Cardiac fibroblast (primary cell): ENCODE data around the gene TECPR2.

Source experiments
- DNase-seq, 2 donors: peaks; one replicate each; pipeline versions ENCODE4 v3.0.0 to v3.0.0-alpha.2; 2010; ENCODE audit warnings: low read depth in 2 of 2
- H3K4me3 ChIP-seq, 2 donors: replicated peaks in 1 of 2; 1 replicate in 1 of 2; 2 replicates in 1 of 2; pipeline ENCODE4 v1.5.1; 2011; ENCODE audit warnings: low read depth in 2 of 2, low read length in 2 of 2, mild to moderate bottlenecking in 2 of 2, moderate library complexity in 1 of 2
- CTCF ChIP-seq: IDR thresholded peaks from one replicate; pipeline ENCODE4 v1.5.1; 2011; ENCODE audit warnings: low read depth, mild to moderate bottlenecking, low read length, inconsistent platforms

Gene TECPR2

GRCh38 chr14:102374264-102374663 is 11.5 kb downstream of the TECPR2 start:
- no peak for TF ChIP-seq CTCF
- DNase-seq = no peak
- no peak overlapping the region for H3K4me3 ChIP-seq

- DNase-seq = no peak
- no peak for TF ChIP-seq CTCF
- H3K4me3 ChIP-seq = no peak overlapping the region
Observed at GRCh38 chr14:102375119-102375518, 12.4 kb downstream of the TECPR2 start.

- TF ChIP-seq CTCF = no peak
- DNase-seq = no peak
Observed at GRCh38 chr14:102377696-102378095, 15.0 kb downstream of the TECPR2 start.

GRCh38 chr14:102378830-102379229 is 16.1 kb downstream of the TECPR2 start:
- DNase-seq = no peak
- no peak for TF ChIP-seq CTCF
- no peak overlapping the region for H3K4me3 ChIP-seq

More at GRCh38 chr14:102377696-102378095, 15.0 kb downstream of the TECPR2 start:
- no peak overlapping the region for H3K4me3 ChIP-seq

- TF ChIP-seq CTCF = no peak
- no peak overlapping the region for H3K4me3 ChIP-seq
- no peak for DNase-seq
Observed at GRCh38 chr14:102387086-102387485, 24.3 kb downstream of the TECPR2 start.

GRCh38 chr14:102389246-102389645 is 26.5 kb downstream of the TECPR2 start:
- no peak for TF ChIP-seq CTCF
- no peak for DNase-seq
- no peak overlapping the region for H3K4me3 ChIP-seq

GRCh38 chr14:102390064-102390855 is 27.5 kb downstream of the TECPR2 start:
- H3K4me3 ChIP-seq = no peak overlapping the region
- DNase-seq = peak; percentile 18 to 41
- no peak for TF ChIP-seq CTCF
